GM19240 (cell line): Measurements from ENCODE around the gene IGDCC3.
A peak's percentile ranks its signal among the peaks of the same experiment; 100 is the strongest.

Experiments used
- DNase-seq: peaks from one replicate; pipeline ENCODE4 v3.0.0; 2011; ENCODE audit warnings: low spot score; ENCODE audit not compliant: insufficient read length

Gene IGDCC3

GRCh38 chr15:65388306-65389080, 10.7 kb upstream of the IGDCC3 start:
- DNase-seq = no peak

GRCh38 chr15:65386886-65387285, 9.1 kb upstream of the IGDCC3 start:
- DNase-seq = no peak

GRCh38 chr15:65386376-65386775, 8.6 kb upstream of the IGDCC3 start:
- DNase-seq = no peak

GRCh38 chr15:65385870-65386258, 8.1 kb upstream of the IGDCC3 start:
- DNase-seq = no peak

GRCh38 chr15:65384895-65385869, 7.4 kb upstream of the IGDCC3 start:
- DNase-seq = peak; percentile 96

- no peak for DNase-seq
These were observed 6.7 kb upstream of the IGDCC3 start for GRCh38 chr15:65384505-65384894.

GRCh38 chr15:65383991-65384390, 6.2 kb upstream of the IGDCC3 start:
- DNase-seq = no peak

GRCh38 chr15:65383456-65383855, 5.7 kb upstream of the IGDCC3 start:
- DNase-seq = no peak

GRCh38 chr15:65382921-65383320, 5.1 kb upstream of the IGDCC3 start:
- no peak for DNase-seq

GRCh38 chr15:65382146-65382491, 4.3 kb upstream of the IGDCC3 start:
- DNase-seq = no peak

GRCh38 chr15:65381445-65382145, 3.8 kb upstream of the IGDCC3 start:
- DNase-seq = no peak

- no peak for DNase-seq
These were observed 2.2 kb upstream of the IGDCC3 start for GRCh38 chr15:65379986-65380385.

- DNase-seq = no peak
These were observed 462 bp downstream of the IGDCC3 start for GRCh38 chr15:65377105-65377975.

GRCh38 chr15:65376767-65377104, 1.1 kb downstream of the IGDCC3 start:
- DNase-seq = no peak

- no peak for DNase-seq
These were observed 1.8 kb downstream of the IGDCC3 start for GRCh38 chr15:65375871-65376607.

- DNase-seq = no peak
These were observed 2.9 kb downstream of the IGDCC3 start for GRCh38 chr15:65374821-65375401.

- no peak for DNase-seq
These were observed 3.5 kb downstream of the IGDCC3 start for GRCh38 chr15:65374334-65374733.

GRCh38 chr15:65373163-65373651, 4.6 kb downstream of the IGDCC3 start:
- DNase-seq = no peak

GRCh38 chr15:65372787-65373067, 5.1 kb downstream of the IGDCC3 start:
- DNase-seq = no peak
